Measurements from ENCODE around the gene TEX29.

TEX29 gene

DNA sequence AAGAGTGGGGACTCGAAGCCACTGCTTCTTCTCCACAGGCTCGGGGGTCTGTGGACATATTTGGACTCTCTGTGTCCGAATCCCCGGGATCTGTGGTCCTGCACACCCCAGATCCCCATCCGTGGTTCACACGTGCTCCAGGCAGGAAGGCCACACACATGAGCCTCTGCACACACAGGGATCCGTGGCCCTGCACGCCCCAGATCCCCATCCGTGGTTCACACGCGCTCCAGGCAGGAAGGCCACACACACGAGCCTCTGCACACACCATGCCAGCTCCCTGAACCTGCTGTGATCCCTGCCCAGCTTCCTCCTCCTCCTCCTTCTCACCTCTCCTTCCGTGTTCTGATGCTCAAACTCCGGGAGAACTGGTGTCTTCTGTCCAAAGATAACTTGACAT is 3.1 kb downstream of the TEX29 start:
- H3K4me1 ChIP-seq (ENCODE audit: control insufficient read depth, insufficient read depth, low read length, unreplicated experiment) = no peaks in the 10 kb centered on the region
- no peak overlapping the region for H3K27ac ChIP-seq (ENCODE audit: low read depth, low read length)
- H2AFZ ChIP-seq (ENCODE audit: low read length, unreplicated experiment) = no peak overlapping the region
- H3K79me2 ChIP-seq (ENCODE audit: control insufficient read depth, insufficient read depth, low read length, unreplicated experiment) = no peaks in the 10 kb centered on the region
- H3K4me3 ChIP-seq (ENCODE audit: low read depth, low read length) = no peak overlapping the region
- H3K27me3 ChIP-seq (ENCODE audit: insufficient read depth, low read length) = no peaks in the 10 kb centered on the region
- H3K36me3 ChIP-seq (ENCODE audit: insufficient read depth, low read length) = no peaks in the 10 kb centered on the region

DNA sequence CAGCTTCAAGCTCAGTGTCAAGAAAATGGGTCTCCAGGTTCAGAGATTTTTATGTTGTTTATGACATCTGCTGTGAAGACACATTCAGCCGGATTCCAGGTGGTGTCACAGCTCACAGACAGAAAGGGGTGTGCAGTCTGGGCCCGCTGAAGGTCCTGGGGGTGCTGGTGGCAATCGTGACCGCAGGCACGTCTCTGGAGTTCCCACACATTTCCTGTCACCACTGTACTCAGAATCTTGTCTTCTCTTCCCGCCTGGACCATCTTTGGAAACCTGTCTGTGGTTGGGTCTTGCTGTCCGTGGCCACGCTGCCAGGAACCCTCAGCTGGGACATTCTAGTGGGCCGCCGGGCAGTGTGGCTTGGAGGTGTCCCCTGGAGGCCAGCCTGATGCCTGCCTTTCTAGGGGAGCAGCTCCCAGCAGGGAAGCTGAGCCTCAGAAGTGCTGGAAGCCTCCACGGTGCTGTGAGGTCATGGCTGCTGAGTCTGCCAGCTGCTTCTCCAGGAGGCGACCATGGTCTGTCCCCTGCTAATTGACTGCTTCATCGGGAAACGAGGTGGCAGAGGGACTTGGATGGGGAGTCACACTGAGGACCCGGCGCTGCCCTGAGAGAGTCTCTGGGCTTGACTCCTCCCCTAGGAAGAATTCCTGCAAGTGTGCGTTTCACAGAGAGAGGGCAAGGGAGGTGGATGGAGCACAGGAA is 3.7 kb downstream of the TEX29 start:
- Histone ChIP-seq H2AFZ (ENCODE audit: low read length, unreplicated experiment) (no peak overlapping the region), H3K4me3 (ENCODE audit: low read depth, low read length) (no peak overlapping the region), H3K79me2 (ENCODE audit: control insufficient read depth, insufficient read depth, low read length, unreplicated experiment) (no peaks in the 10 kb centered on the region), H3K27ac (ENCODE audit: low read depth, low read length) (no peak overlapping the region), H3K4me1 (ENCODE audit: control insufficient read depth, insufficient read depth, low read length, unreplicated experiment) (no peaks in the 10 kb centered on the region), H3K27me3 (ENCODE audit: insufficient read depth, low read length) (no peaks in the 10 kb centered on the region), H3K36me3 (ENCODE audit: insufficient read depth, low read length) (no peaks in the 10 kb centered on the region)

DNA sequence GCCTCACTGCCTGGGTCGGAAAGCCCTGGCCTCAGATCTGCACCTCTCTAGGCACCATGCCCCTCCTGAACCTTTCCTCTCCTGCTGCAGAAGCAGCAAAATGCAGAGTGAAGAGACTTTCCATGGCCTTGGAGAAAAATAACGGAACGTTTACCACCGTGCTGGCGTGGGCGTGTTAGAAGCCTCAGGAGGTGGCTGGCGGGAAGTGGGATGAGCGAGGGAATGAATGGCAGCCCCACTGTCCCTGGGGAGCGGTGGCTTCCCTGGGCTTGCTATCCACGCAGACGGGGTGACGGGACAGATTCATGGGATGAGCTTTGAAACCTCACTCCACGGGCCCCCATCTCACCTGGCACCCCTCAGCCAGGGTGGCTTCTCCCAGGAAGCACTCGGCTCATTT is 4.3 kb downstream of the TEX29 start:
- H2AFZ ChIP-seq (ENCODE audit: low read length, unreplicated experiment) = no peak overlapping the region
- H3K27ac ChIP-seq (ENCODE audit: low read depth, low read length) = no peak overlapping the region
- no peaks in the 10 kb centered on the region; the same call in 1 of the 2 replicates for H3K27me3 ChIP-seq (ENCODE audit: insufficient read depth, low read length)
- no peaks in the 10 kb centered on the region for H3K79me2 ChIP-seq (ENCODE audit: control insufficient read depth, insufficient read depth, low read length, unreplicated experiment)
- no peaks in the 10 kb centered on the region for H3K36me3 ChIP-seq (ENCODE audit: insufficient read depth, low read length)
- no peak overlapping the region for H3K4me3 ChIP-seq (ENCODE audit: low read depth, low read length)
- no peaks in the 10 kb centered on the region for H3K4me1 ChIP-seq (ENCODE audit: control insufficient read depth, insufficient read depth, low read length, unreplicated experiment)

DNA sequence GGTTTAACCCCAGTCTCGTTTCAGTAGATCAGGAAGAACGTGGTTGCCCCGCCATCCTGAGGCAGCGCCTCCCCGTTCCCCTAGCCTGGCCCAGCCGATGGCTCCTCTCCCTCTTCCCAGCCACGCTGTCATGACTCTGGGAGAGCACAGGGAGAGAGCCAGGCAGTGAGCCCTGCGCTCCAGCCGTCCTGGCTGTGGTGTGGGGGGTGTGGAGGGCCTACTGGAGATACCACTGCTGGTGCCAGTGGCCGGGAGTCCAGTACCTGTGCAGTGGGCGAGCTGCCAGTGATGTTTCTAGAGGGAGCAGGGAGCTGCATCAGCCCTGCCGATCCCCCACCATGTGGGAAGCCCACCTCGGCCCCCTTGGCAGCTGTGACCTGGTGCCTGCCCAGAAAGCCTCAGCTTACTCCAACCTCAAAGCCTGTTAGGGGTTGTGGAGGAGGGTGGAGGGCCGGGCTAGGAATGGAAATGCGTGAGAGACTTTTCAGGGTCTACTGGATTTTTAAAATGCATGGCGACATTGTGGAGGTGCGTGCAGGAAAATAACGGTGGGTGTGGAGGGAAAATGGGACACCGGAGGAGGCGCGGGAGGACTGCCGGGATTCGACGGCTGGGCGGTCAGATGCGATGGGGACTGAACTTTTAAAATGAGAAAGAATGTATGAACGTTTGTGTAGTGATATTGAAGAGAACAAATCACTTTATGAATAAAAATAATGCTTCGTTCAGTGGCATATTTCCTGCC is 4.9 kb downstream of the TEX29 start:
- H3K36me3 ChIP-seq (ENCODE audit: insufficient read depth, low read length) = no peaks in the 10 kb centered on the region
- no peaks in the 10 kb centered on the region for H3K4me1 ChIP-seq (ENCODE audit: control insufficient read depth, insufficient read depth, low read length, unreplicated experiment)
- H3K27me3 ChIP-seq (ENCODE audit: insufficient read depth, low read length) = peaks cover 5% of the 10 kb centered on the region; the same call in 1 of the 2 replicates
- no peak overlapping the region for H3K27ac ChIP-seq (ENCODE audit: low read depth, low read length)
- H3K4me3 ChIP-seq (ENCODE audit: low read depth, low read length) = no peak overlapping the region
- no peak overlapping the region for H2AFZ ChIP-seq (ENCODE audit: low read length, unreplicated experiment)
- no peaks in the 10 kb centered on the region for H3K79me2 ChIP-seq (ENCODE audit: control insufficient read depth, insufficient read depth, low read length, unreplicated experiment)

DNA sequence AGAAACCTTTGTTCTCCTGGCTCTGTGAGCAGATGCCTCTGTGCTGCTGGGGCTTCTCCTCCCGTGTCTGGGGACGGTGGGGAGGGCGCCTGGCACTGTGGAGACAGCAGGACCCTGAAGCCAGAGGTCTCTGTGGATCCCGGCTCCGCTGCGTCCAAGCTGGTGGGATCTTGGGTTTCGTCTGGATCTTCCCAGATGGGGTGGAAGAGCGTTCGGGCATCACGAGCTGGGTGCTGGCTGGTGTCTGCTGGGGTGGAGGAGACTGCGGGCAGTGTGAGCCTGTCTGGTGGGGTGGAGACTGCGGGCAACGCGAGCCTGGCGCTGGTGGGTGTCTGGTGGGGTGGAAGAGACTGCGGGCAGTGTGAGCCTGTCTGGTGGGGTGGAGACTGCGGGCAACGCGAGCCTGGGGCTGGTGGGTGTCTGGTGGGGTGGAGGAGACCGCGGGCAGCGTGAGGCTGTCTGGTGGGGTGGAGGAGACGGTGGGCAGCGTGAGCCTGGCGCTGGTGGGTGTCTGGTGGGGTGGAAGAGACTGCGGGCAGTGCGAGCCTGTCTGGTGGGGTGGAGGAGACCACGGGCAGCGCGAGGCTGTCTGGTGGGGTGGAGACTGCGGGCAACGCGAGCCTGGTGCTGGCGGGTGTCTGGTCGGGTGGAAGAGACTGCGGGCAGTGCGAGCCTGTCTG is 5.6 kb downstream of the TEX29 start:
- Histone ChIP-seq H3K4me1 (ENCODE audit: control insufficient read depth, insufficient read depth, low read length, unreplicated experiment) (no peaks in the 10 kb centered on the region), H3K79me2 (ENCODE audit: control insufficient read depth, insufficient read depth, low read length, unreplicated experiment) (no peaks in the 10 kb centered on the region), H3K36me3 (ENCODE audit: insufficient read depth, low read length) (no peaks in the 10 kb centered on the region), H3K27ac (ENCODE audit: low read depth, low read length) (no peak overlapping the region), H2AFZ (ENCODE audit: low read length, unreplicated experiment) (no peak overlapping the region), H3K27me3 (ENCODE audit: insufficient read depth, low read length) (peaks cover 12% of the 10 kb centered on the region), H3K4me3 (ENCODE audit: low read depth, low read length) (no peak overlapping the region)

DNA sequence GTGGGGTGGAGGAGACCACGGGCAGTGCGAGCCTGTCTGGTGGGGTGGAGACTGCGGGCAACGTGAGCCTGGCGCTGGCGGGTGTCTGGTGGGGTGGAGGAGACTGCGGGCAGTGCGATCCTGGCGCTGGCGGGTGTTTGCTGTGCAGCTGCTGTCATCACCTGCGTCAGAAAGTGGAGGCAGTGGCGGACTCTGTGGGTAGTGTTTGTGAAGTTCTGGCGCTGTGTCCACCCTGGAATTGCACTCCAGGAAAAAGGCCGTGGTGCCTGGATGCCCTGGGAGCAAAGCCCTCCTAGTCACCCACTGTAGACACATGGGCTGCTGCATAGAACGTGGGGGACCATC is 6.2 kb downstream of the TEX29 start:
- Histone ChIP-seq H3K27me3 (ENCODE audit: insufficient read depth, low read length) (peaks cover 16% of the 10 kb centered on the region), H3K79me2 (ENCODE audit: control insufficient read depth, insufficient read depth, low read length, unreplicated experiment) (no peaks in the 10 kb centered on the region), H3K27ac (ENCODE audit: low read depth, low read length) (no peak overlapping the region), H3K36me3 (ENCODE audit: insufficient read depth, low read length) (no peaks in the 10 kb centered on the region), H3K4me1 (ENCODE audit: control insufficient read depth, insufficient read depth, low read length, unreplicated experiment) (no peaks in the 10 kb centered on the region), H3K4me3 (ENCODE audit: low read depth, low read length) (no peak overlapping the region), H2AFZ (ENCODE audit: low read length, unreplicated experiment) (no peak overlapping the region)

DNA sequence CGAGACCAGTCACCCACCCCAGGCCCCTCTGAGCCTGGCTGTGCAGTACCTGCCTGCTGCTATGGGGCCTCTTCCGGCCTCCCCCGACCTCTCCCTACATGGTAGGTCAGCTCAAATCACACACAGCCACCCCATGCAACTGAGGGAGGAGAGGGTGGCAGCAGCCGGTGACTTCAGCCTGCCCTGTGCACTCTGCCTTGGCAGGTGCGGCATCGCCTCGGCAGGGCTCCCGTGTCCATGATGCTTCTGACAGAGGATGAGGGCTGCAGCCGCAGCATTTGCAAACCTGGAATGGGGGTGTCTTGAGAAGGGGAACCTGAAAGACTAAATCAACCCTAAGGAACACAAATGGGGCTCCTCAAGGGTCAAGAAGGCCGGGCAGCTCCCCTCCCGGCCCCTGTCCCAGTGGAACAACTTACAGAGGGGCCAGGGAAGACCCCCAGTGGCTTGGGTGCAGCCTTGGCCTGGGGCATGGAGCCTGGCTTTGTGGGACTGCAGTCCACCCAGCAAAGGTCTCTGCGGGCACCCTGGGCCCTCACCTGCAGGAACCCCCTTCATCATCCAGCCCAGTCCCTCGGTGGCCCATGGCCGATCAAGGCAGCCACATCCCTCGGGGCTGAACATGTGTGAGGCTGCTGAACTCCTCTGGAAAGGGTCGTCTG is 6.7 kb downstream of the TEX29 start:
- no peak overlapping the region for H3K27ac ChIP-seq (ENCODE audit: low read depth, low read length)
- H2AFZ ChIP-seq (ENCODE audit: low read length, unreplicated experiment) = no peak overlapping the region
- H3K4me3 ChIP-seq (ENCODE audit: low read depth, low read length) = no peak overlapping the region
- H3K4me1 ChIP-seq (ENCODE audit: control insufficient read depth, insufficient read depth, low read length, unreplicated experiment) = no peaks in the 10 kb centered on the region
- H3K36me3 ChIP-seq (ENCODE audit: insufficient read depth, low read length) = no peaks in the 10 kb centered on the region
- H3K27me3 ChIP-seq (ENCODE audit: insufficient read depth, low read length) = peaks cover 20% of the 10 kb centered on the region
- no peaks in the 10 kb centered on the region for H3K79me2 ChIP-seq (ENCODE audit: control insufficient read depth, insufficient read depth, low read length, unreplicated experiment)

DNA sequence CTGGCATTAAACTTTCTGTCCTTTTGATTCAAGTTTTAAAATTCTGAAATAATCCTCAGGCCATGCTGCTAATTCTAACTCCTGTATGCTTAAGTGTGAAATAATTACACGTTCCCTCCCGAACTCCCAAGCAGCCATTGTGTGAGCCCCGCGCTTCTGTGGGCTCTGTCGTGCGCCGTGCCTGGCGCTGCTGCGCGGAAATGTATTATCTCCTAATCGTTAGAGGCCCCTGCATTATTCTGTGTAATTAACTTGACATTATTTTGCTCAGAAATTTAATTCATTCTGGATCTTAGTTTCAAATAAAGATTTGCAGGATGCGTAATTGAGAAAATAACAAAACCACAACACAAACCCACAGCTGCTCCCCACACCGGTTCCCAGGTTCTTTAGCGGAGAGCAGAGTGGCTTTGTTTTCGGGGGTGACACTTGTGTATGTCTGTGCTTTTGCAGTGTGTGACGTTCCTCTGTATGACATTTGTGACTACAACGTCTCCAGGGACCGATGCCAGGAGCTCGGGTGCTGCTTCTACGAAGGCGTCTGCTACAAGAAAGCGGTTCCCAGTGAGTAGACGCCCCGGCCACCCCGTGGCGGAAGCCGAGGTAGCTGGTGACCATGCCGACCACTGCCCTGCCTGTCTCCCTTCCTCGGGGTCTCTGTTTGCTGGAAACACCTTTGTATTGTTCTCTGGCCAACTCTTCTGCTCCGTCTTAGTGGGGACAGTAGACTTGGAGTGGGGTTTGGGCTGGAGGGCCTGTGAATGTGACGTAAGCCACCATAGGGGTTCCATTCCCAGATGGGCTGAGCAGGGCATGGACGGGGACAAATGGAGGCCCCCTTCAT is 7.5 kb downstream of the TEX29 start:
- no peaks in the 10 kb centered on the region for H3K4me1 ChIP-seq (ENCODE audit: control insufficient read depth, insufficient read depth, low read length, unreplicated experiment)
- H3K4me3 ChIP-seq (ENCODE audit: low read depth, low read length) = no peak overlapping the region
- no peak overlapping the region for H2AFZ ChIP-seq (ENCODE audit: low read length, unreplicated experiment)
- H3K27ac ChIP-seq (ENCODE audit: low read depth, low read length) = no peak overlapping the region
- H3K79me2 ChIP-seq (ENCODE audit: control insufficient read depth, insufficient read depth, low read length, unreplicated experiment) = no peaks in the 10 kb centered on the region
- H3K36me3 ChIP-seq (ENCODE audit: insufficient read depth, low read length) = no peaks in the 10 kb centered on the region
- H3K27me3 ChIP-seq (ENCODE audit: insufficient read depth, low read length) = peaks cover 25% of the 10 kb centered on the region

DNA sequence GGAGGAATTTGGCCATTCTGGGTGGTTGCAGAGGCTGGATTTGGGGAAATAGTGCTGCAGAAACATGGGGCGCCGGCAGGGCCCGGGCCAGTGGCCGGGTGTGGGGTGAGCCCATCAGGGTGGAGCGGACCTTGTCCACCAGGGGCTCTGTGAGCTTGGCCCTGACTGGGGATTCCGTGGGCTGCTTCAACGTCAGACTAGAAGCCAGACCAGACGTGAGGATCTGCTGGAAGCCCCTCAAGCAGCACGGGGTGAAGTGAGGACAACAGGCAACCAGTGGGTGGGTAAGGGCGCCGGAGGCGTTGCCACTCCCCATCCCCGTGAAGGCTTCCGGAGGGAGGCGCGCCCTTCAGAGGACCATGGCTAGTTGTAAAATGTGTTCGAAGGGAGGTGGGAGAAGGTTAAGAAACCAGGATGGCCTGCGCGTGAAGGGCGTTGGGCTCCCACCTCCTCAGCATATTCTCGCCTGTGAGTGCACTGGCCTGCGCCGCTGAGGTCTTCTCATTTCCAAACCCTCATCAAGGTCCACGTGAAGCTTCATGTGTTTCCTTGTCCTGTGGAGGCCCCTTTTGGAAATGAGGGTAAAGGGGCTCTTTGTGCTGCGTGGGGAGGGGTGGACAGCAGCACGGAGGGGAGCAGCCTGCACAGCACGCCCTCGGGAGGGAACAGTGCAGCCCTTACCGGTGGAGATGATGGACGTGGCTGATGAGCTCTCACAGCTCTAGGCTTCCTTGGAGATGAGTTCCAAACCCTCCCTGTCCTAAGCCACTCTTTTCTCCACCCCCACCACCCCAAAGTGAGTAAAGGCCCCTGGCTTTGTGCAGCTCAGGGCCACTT is 8.3 kb downstream of the TEX29 start:
- H3K27me3 ChIP-seq (ENCODE audit: insufficient read depth, low read length) = peaks cover 25% of the 10 kb centered on the region

More for the DNA sequence above, 8.3 kb downstream of the TEX29 start:
- H3K27ac ChIP-seq (ENCODE audit: low read depth, low read length) = no peak overlapping the region
- H2AFZ ChIP-seq (ENCODE audit: low read length, unreplicated experiment) = no peak overlapping the region
- no peaks in the 10 kb centered on the region for H3K4me1 ChIP-seq (ENCODE audit: control insufficient read depth, insufficient read depth, low read length, unreplicated experiment)
- no peaks in the 10 kb centered on the region for H3K36me3 ChIP-seq (ENCODE audit: insufficient read depth, low read length)
- no peaks in the 10 kb centered on the region for H3K79me2 ChIP-seq (ENCODE audit: control insufficient read depth, insufficient read depth, low read length, unreplicated experiment)
- no peak overlapping the region for H3K4me3 ChIP-seq (ENCODE audit: low read depth, low read length)
